ENCODE data around the gene KIRREL3. TPM values are rescaled to one million over a fixed set of nuclear protein-coding genes. Genes with fewer than 3 reads are reported as not detected.
A peak's percentile ranks its signal among the peaks of the same experiment; 100 is the strongest.

Gene KIRREL3
- total and polyA plus RNA-seq, 3 experiments from 2014 or later, result not detected

GRCh38 chr11:126406368-126406767 is 594.2 kb downstream of the KIRREL3 start:
- no peaks in the 10 kb centered on the region for H3K4me1 ChIP-seq (ENCODE audit: insufficient read depth, low read length)
- no peak overlapping the region for H3K27ac ChIP-seq (ENCODE audit: low read depth, low read length)
- peaks cover 0 to 27% (median 12%) of the 10 kb centered on the region in 3 donors for H3K36me3 Mint-ChIP-seq
- no peaks in the 10 kb centered on the region for H3K27me3 ChIP-seq (ENCODE audit: insufficient read depth, low read length, poor library complexity, severe bottlenecking)
- H3K4me3 ChIP-seq (ENCODE audit: low read length), result no peak overlapping the region
- ChIA-PET CTCF (no interaction called here), POLR2A (no interaction called here)
- no peaks in the 10 kb centered on the region for H3K36me3 ChIP-seq (ENCODE audit: insufficient read depth, low read length)
- no peak for DNase-seq
- H3K9me3 Mint-ChIP-seq, result no peaks in the 10 kb centered on the region
- peaks cover 0 to 1% of the 10 kb centered on the region in 2 donors for H3K27me3 Mint-ChIP-seq
- H3K27ac Mint-ChIP-seq, result no peak overlapping the region
- no peaks in the 10 kb centered on the region for H3K9me3 ChIP-seq (ENCODE audit: low read length)
- no peak overlapping the region for H3K4me3 Mint-ChIP-seq
- H3K4me1 Mint-ChIP-seq, result no peaks in the 10 kb centered on the region

GRCh38 chr11:126405906-126406305 is 594.7 kb downstream of the KIRREL3 start:
- Histone ChIP-seq H3K9me3 (ENCODE audit: low read length) (no peaks in the 10 kb centered on the region), H3K27ac (ENCODE audit: low read depth, low read length) (no peak overlapping the region), H3K27me3 (ENCODE audit: insufficient read depth, low read length, poor library complexity, severe bottlenecking) (no peaks in the 10 kb centered on the region), H3K4me1 (ENCODE audit: insufficient read depth, low read length) (no peaks in the 10 kb centered on the region), H3K36me3 (ENCODE audit: insufficient read depth, low read length) (no peaks in the 10 kb centered on the region), H3K4me3 (ENCODE audit: low read length) (no peak overlapping the region)
- Mint-ChIP-seq H3K4me3 (no peak overlapping the region), H3K9me3 (no peaks in the 10 kb centered on the region), H3K27ac (no peak overlapping the region), H3K27me3 (peaks cover 0 to 1% of the 10 kb centered on the region in 2 donors), H3K36me3 (peaks cover 0 to 27% (median 12%) of the 10 kb centered on the region in 3 donors), H3K4me1 (no peaks in the 10 kb centered on the region)
- CTCF ChIA-PET, result interaction anchor here (0.9 kb wide), 1 partner anchor 11 kb away, joined by 3 read pairs; no protein-coding TSS in a partner anchor
- POLR2A ChIA-PET, result no interaction called here
- no peak for DNase-seq

- Histone ChIP-seq H3K9me3 (ENCODE audit: low read length) (no peaks in the 10 kb centered on the region), H3K4me3 (ENCODE audit: low read length) (no peak overlapping the region), H3K27ac (ENCODE audit: low read depth, low read length) (no peak overlapping the region), H3K4me1 (ENCODE audit: insufficient read depth, low read length) (no peaks in the 10 kb centered on the region), H3K36me3 (ENCODE audit: insufficient read depth, low read length) (no peaks in the 10 kb centered on the region), H3K27me3 (ENCODE audit: insufficient read depth, low read length, poor library complexity, severe bottlenecking) (no peaks in the 10 kb centered on the region)
- no peak overlapping the region for H3K27ac Mint-ChIP-seq
- ChIA-PET CTCF (interaction anchor here (0.9 kb wide), 1 partner anchor 12 kb away, joined by 3 read pairs; no protein-coding TSS in a partner anchor), POLR2A (no interaction called here)
- H3K4me1 Mint-ChIP-seq, result no peaks in the 10 kb centered on the region
- no peaks in the 10 kb centered on the region for H3K9me3 Mint-ChIP-seq
- no peak overlapping the region for H3K4me3 Mint-ChIP-seq
- no peak for DNase-seq
- H3K36me3 Mint-ChIP-seq, result peaks cover 0 to 23% (median 12%) of the 10 kb centered on the region in 3 donors
- H3K27me3 Mint-ChIP-seq, result peaks cover 0 to 1% of the 10 kb centered on the region in 2 donors
Measured at GRCh38 chr11:126405374-126405773, 595.2 kb downstream of the KIRREL3 start.

- ChIA-PET CTCF (interaction anchor here (1.5 kb wide), 1 partner anchor 76 kb away, joined by 4 read pairs; no protein-coding TSS in a partner anchor), POLR2A (no interaction called here)
- Mint-ChIP-seq H3K9me3 (no peaks in the 10 kb centered on the region), H3K4me3 (no peak overlapping the region), H3K27me3 (peaks cover 0 to 3% of the 10 kb centered on the region in 2 donors), H3K27ac (peak overlapping the region in 4 of 8 donors; percentile 25 to 64 (median 34)), H3K4me1 (no peaks in the 10 kb centered on the region), H3K36me3 (peaks cover 0 to 19% (median 9%) of the 10 kb centered on the region in 3 donors)
- no peak for DNase-seq
- H3K4me1 ChIP-seq (ENCODE audit: insufficient read depth, low read length), result no peaks in the 10 kb centered on the region
- no peaks in the 10 kb centered on the region for H3K9me3 ChIP-seq (ENCODE audit: low read length)
- no peak overlapping the region for H3K4me3 ChIP-seq (ENCODE audit: low read length)
- H3K27me3 ChIP-seq (ENCODE audit: insufficient read depth, low read length, poor library complexity, severe bottlenecking), result no peaks in the 10 kb centered on the region
- no peaks in the 10 kb centered on the region for H3K36me3 ChIP-seq (ENCODE audit: insufficient read depth, low read length)
- no peak overlapping the region for H3K27ac ChIP-seq (ENCODE audit: low read depth, low read length)
Measured at GRCh38 chr11:126404367-126404766, 596.2 kb downstream of the KIRREL3 start.

- ChIA-PET POLR2A (no interaction called here), CTCF (interaction anchor here (1.5 kb wide), 1 partner anchor 77 kb away, joined by 4 read pairs; no protein-coding TSS in a partner anchor)
- Mint-ChIP-seq H3K4me1 (no peaks in the 10 kb centered on the region), H3K27ac (no peak overlapping the region), H3K9me3 (no peaks in the 10 kb centered on the region), H3K4me3 (no peak overlapping the region), H3K36me3 (peaks cover 0 to 12% (median 4%) of the 10 kb centered on the region in 3 donors), H3K27me3 (peaks cover 0 to 3% of the 10 kb centered on the region in 2 donors)
- DNase-seq, result no peak
- no peak overlapping the region for H3K27ac ChIP-seq (ENCODE audit: low read depth, low read length)
- H3K4me3 ChIP-seq (ENCODE audit: low read length), result no peak overlapping the region
- H3K9me3 ChIP-seq (ENCODE audit: low read length), result no peaks in the 10 kb centered on the region
- H3K4me1 ChIP-seq (ENCODE audit: insufficient read depth, low read length), result no peaks in the 10 kb centered on the region
- no peaks in the 10 kb centered on the region for H3K27me3 ChIP-seq (ENCODE audit: insufficient read depth, low read length, poor library complexity, severe bottlenecking)
- no peaks in the 10 kb centered on the region for H3K36me3 ChIP-seq (ENCODE audit: insufficient read depth, low read length)
Measured at GRCh38 chr11:126403658-126404057, 596.9 kb downstream of the KIRREL3 start.

- no peak overlapping the region for H3K27ac ChIP-seq (ENCODE audit: low read depth, low read length)
- peaks cover 0 to 3% of the 10 kb centered on the region in 2 donors for H3K27me3 Mint-ChIP-seq
- no peaks in the 10 kb centered on the region for H3K4me1 ChIP-seq (ENCODE audit: insufficient read depth, low read length)
- DNase-seq, result no peak
- no peaks in the 10 kb centered on the region for H3K9me3 Mint-ChIP-seq
- no peak overlapping the region for H3K4me3 ChIP-seq (ENCODE audit: low read length)
- H3K27me3 ChIP-seq (ENCODE audit: insufficient read depth, low read length, poor library complexity, severe bottlenecking), result no peaks in the 10 kb centered on the region
- H3K4me3 Mint-ChIP-seq, result no peak overlapping the region
- H3K36me3 ChIP-seq (ENCODE audit: insufficient read depth, low read length), result no peaks in the 10 kb centered on the region
- POLR2A ChIA-PET, result no interaction called here
- CTCF ChIA-PET, result interaction anchor here (1.5 kb wide), 1 partner anchor 78 kb away, joined by 4 read pairs; no protein-coding TSS in a partner anchor
- H3K9me3 ChIP-seq (ENCODE audit: low read length), result no peaks in the 10 kb centered on the region
- no peak overlapping the region for H3K27ac Mint-ChIP-seq
- H3K36me3 Mint-ChIP-seq, result peaks cover 0 to 10% (median 3%) of the 10 kb centered on the region in 3 donors
- H3K4me1 Mint-ChIP-seq, result no peaks in the 10 kb centered on the region
Measured at GRCh38 chr11:126403022-126403581, 597.5 kb downstream of the KIRREL3 start.

- no peaks in the 10 kb centered on the region for H3K9me3 Mint-ChIP-seq
- H3K36me3 ChIP-seq (ENCODE audit: insufficient read depth, low read length), result no peaks in the 10 kb centered on the region
- H3K4me1 ChIP-seq (ENCODE audit: insufficient read depth, low read length), result no peaks in the 10 kb centered on the region
- H3K27ac ChIP-seq (ENCODE audit: low read depth, low read length), result no peak overlapping the region
- H3K27ac Mint-ChIP-seq, result peak overlapping the region in 1 of 8 donors; percentile 31
- no peaks in the 10 kb centered on the region for H3K4me1 Mint-ChIP-seq
- peaks cover 0 to 1% of the 10 kb centered on the region in 2 donors for H3K27me3 Mint-ChIP-seq
- H3K27me3 ChIP-seq (ENCODE audit: insufficient read depth, low read length, poor library complexity, severe bottlenecking), result no peaks in the 10 kb centered on the region
- no peak overlapping the region for H3K4me3 Mint-ChIP-seq
- H3K9me3 ChIP-seq (ENCODE audit: low read length), result no peaks in the 10 kb centered on the region
- H3K36me3 Mint-ChIP-seq, result peaks cover 0 to 2% (median 2%) of the 10 kb centered on the region in 3 donors
- ChIA-PET CTCF (no interaction called here), POLR2A (no interaction called here)
- DNase-seq, result no peak
- H3K4me3 ChIP-seq (ENCODE audit: low read length), result no peak overlapping the region
Measured at GRCh38 chr11:126400479-126400878, 600.1 kb downstream of the KIRREL3 start.

- H3K4me3 ChIP-seq (ENCODE audit: low read length), result no peak overlapping the region
- H3K4me3 Mint-ChIP-seq, result no peak overlapping the region
- CTCF ChIA-PET, result no interaction called here
- peaks cover 0 to 1% of the 10 kb centered on the region in 2 donors for H3K27me3 Mint-ChIP-seq
- no peaks in the 10 kb centered on the region for H3K9me3 ChIP-seq (ENCODE audit: low read length)
- H3K27ac ChIP-seq (ENCODE audit: low read depth, low read length), result no peak overlapping the region
- DNase-seq, result no peak
- H3K27ac Mint-ChIP-seq, result no peak overlapping the region
- no peaks in the 10 kb centered on the region for H3K4me1 ChIP-seq (ENCODE audit: insufficient read depth, low read length)
- peaks cover 0 to 2% (median 2%) of the 10 kb centered on the region in 3 donors for H3K36me3 Mint-ChIP-seq
- no peaks in the 10 kb centered on the region for H3K27me3 ChIP-seq (ENCODE audit: insufficient read depth, low read length, poor library complexity, severe bottlenecking)
- H3K36me3 ChIP-seq (ENCODE audit: insufficient read depth, low read length), result no peaks in the 10 kb centered on the region
- H3K9me3 Mint-ChIP-seq, result no peaks in the 10 kb centered on the region
- H3K4me1 Mint-ChIP-seq, result no peaks in the 10 kb centered on the region
- POLR2A ChIA-PET, result no interaction called here
Measured at GRCh38 chr11:126400019-126400418, 600.6 kb downstream of the KIRREL3 start.

Measured in CD8-positive, alpha-beta memory T cell (primary cell).